GM20431 (cell line): ENCODE results near the gene EEF2K.
"Not testable (repeated sequence)": the region's sequence is repeated elsewhere in the genome, so short reads cannot be mapped to it uniquely, and the experiment has no call there.

Experiments
- in situ Hi-C: fragments of 300-500 bp; cut with MseI, MboI; formaldehyde crosslinking; loops from one replicate; pipeline ENCODE4 v1.15.0; 2020; ENCODE audit warnings: low sequenced_read_pairs; ENCODE audit not compliant: unreplicated experiment

EEF2K gene

GRCh38 chr16:22282254-22282892 lies 76.3 kb downstream of the EEF2K start:
- in situ Hi-C loops = no loop called here

- in situ Hi-C loops = no loop called here
These were observed 78.6 kb downstream of the EEF2K start for GRCh38 chr16:22284637-22285036.

GRCh38 chr16:22285080-22285479 lies 79.0 kb downstream of the EEF2K start:
- in situ Hi-C loops = no loop called here

DNA sequence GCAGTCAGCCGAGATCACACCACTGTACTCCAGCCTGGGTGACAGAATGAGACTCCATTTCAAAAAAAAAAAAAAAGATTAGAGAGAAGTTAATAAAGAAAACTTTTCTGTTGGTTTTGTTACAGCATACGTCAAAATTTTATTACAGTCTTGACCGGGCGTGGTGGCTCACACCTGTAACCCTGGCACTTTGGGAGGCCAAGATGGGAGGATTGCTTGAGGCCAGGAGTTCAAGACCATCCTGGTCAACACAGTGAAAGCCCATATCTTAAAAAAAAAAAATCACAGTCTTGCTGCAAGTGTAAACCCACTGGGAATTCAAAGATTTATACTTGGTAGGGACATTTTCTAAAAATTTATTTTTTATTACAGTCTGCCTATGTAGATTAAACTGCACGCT lies 84.9 kb downstream of the EEF2K start:
- in situ Hi-C loops = loop anchor here (10.0 kb wide), 1 partner anchor 86 kb away; the partner anchor contains the start of gene EEF2K

DNA sequence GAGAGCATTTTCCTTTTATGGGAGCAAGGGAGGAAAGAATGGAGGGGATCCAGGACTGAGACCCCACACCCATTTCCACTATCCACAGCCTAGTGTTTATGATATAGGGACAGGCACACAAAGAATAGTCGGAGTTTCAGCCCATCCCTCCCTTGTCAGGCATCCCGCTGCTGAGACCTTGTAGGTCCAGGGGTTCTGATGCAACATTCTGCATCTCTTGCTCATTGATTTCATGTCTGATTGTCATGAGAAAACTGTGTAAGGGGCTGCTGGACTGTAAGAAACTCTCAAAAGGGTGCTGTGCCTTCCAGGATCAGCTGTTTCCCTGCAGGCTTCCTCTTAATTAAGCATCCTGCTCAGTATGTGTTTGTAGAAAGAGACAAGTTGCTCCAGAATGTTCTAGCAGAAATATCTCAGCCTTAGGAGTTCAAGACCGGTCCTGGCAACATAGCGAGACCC lies 85.8 kb downstream of the EEF2K start:
- in situ Hi-C loops = loop anchor here (10.0 kb wide), 1 partner anchor 87 kb away; the partner anchor contains the start of gene EEF2K

GRCh38 chr16:22292320-22292719 lies 86.2 kb downstream of the EEF2K start:
- in situ Hi-C loops = loop anchor here (10.0 kb wide), 1 partner anchor 88 kb away; the partner anchor contains the start of gene EEF2K

DNA sequence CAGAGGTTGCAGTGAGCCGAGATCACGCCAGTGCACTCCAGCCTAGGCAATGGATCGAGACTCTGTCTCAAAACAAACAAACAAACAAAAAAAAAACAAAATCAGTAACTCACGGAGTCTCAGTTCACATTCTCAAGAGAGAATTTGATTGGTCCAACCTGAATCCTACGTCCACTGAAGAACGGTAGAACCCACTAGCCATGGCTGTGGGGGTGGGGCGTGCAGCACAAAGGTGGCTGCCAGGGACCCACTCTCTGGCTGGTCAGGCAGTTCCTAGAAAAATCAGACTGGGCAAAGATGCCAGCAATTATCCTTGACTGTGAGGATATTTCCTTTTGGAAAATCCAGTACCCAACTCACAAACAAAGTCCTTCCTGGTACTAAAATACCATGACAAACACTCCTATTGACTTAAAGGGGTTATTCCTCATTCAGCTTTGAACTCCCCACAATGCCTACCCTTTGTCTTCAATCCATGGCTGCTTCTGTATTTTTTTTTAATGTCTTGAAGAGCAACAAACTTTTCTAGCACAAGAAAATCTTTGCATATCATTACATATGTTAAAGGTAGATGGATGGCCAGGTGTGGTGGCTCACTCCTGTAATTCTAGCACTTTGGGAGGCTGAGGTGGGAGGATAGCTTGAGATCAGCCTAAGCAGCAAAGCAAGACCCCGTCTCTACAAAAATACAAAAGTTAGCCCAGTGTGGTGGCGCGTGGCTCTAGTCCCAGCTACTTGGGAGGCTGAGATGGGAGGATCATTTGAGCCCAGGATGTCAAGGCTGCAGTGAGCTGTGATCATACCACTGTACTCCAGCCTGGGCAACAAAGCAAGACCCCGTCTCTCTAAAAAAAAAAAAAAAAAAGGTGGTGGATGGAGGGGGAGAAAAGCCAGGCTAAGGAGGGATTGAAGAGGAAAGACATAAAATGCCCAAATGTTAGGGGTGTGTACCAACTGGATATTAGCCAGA lies 87.3 kb downstream of the EEF2K start:
- in situ Hi-C loops = loop anchor here (10.0 kb wide), 1 partner anchor 89 kb away; the partner anchor contains the start of gene EEF2K

DNA sequence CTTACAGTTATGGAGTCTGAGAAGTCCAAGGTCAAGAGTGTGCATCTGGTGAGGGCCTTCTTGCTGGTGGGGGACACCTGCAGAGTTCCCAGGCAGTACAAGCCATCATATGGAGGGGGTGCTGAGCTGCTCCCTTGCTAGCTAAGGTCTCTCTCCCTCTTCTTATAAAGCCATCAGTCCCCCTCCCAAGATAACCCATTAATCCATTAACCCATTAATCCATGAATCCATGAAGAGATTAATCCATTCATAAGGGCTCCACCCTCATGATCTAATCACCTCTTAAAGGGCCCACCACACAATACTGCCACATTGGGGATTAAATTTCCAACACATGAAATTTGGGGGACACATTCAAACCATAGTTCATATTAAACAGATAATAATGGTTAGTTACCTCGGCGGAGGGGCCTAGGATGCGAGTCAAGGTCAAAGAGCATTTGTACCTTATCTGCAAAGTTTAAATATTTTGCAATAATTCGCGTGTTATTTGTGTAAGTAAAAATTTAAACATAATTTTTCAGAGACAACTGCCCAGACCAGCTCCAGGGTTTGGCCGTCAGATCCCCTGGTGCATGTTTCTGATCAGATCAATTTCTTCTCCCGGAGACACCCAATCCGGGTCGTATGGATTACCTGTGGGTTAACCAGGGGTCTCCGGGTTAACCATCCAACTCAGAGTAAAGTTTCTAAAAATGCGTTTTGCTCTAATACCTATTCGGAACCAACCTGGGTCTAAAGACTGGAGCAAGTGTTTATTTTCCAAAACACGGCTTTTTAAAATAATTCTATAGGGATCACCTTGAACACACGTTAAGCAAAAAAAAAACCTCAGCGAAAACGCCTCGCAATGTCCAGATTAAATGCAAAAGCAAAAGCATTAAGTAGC lies 90.4 kb downstream of the EEF2K start:
- in situ Hi-C loops = loop anchor here (10.0 kb wide), 1 partner anchor 92 kb away; the partner anchor contains the start of gene EEF2K

DNA sequence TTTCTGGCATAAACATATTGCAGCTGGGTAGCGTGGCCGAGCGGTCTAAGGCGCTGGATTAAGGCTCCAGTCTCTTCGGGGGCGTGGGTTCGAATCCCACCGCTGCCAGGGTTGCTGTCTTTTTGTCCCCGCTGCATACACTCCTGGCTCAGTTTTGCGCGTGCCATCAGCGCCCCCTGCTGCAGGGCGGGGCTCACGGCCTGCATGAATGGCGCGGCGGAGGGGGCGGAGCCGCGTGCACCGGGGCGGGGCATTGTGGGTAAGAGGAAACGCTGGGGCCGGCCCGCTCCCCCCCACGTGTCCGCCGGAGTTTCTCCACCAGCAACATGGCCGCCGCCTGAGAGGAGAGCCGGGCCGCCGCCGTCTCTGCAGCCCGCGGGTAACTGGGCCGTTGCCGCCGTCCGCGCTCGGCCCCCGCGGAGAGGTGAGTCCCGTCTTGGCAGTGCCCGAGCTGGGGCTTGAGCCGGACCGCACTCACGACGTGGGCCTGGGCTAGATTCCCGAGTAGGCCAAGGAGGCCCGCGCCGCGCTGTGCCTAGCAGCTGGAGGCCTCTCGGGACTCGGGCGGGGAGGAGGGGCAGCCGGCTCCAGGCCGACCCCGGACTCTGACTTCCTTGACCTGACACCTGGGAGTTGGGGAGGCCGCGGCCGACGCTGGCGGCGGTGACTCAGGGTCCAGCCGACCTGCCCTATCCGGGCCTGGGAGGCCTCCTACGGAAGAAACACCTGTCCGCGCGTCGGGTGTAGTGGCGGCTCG lies 91.2 kb downstream of the EEF2K start, which contains the start of gene POLR3E:
Gene POLR3E, plus strand, starts transcription at position 296 of the 757 bp plus-strand sequence. CDS start 5,560 bp downstream, outside the sequence.
- in situ Hi-C loops = loop anchor here (10.0 kb wide), 1 partner anchor 92 kb away; the partner anchor contains the start of gene EEF2K

- in situ Hi-C loops = loop anchor here (10.0 kb wide), 1 partner anchor 93 kb away; the partner anchor contains the start of gene EEF2K
These were observed 92.0 kb downstream of the EEF2K start for GRCh38 chr16:22297871-22298733.

DNA sequence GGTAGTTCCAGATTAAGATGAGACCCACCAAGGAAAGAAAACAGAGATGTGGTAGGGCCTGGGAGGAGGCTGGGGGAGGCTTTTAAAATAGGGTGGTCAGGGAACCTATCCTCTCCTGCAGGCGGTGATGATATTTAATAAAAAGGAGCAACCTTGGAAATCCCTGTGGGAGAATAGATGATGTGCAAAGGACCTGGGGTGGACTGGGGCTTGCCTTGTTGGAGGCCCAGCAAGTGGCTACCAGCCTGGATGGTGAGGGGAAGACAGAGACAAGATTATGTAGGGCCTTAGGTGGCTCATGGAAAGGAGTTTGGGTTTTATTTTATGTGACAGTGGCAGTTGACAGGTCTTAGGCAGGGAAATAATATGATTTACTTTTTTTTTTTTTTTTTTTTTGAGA lies 93.0 kb downstream of the EEF2K start:
- in situ Hi-C loops = loop anchor here (10.0 kb wide), 1 partner anchor 94 kb away; the partner anchor contains the start of gene EEF2K

DNA sequence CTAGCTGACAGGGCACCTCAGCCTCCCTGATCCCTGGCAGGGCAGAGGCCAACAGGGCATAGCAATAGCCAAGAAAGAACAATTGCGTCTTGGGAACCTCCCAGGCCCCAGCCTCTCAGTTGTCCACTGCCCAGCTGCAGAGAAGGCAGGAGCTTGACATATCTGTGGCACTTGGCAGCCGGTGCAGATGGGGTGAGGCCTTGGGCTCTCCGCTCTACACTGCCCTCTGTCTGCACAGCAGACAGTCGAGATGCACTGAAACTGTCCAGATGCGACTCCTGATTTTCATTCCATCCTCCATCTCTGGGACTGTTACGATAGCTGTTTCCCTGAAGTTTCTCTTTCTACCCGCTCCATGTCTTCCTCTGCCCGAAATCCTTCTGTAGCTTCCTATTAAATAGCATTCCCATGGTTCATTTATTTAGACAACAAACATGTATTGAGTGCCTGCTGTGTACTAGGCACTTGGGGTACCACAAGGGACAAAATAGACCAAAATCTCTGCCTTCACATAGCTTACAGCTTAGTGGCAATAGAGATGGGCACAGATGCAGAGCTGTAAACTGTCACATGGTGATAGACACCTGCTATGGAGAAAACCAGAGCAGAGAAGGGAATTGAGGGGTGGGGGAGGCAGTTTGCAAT lies 94.5 kb downstream of the EEF2K start:
- in situ Hi-C loops = no loop called here

DNA sequence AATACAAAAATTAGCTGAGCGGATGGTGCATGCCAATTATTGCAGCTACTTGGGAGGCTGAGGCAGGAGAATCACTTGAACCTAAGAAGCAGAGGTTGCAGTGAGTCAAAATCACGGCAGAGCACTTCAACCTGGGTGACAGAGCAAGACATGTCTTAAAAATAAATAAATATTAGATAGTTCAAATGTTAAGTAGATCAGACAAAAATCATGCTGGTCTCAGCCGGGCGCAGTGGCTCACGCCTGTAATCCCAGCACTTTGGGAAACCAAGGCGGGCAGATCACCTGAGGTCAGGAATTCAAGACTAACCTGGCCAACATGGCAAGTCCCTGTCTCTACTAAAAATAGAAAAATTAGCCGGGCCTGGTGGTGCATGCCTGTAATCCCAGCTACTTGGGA lies 95.3 kb downstream of the EEF2K start:
- in situ Hi-C loops = not testable (repeated sequence)

- in situ Hi-C loops = no loop called here
These were observed 96.8 kb downstream of the EEF2K start for GRCh38 chr16:22302776-22303363.

GRCh38 chr16:22304411-22304810 lies 98.3 kb downstream of the EEF2K start:
- in situ Hi-C loops = no loop called here

- in situ Hi-C loops = no loop called here
These were observed 100.7 kb downstream of the EEF2K start for GRCh38 chr16:22306788-22307187.

DNA sequence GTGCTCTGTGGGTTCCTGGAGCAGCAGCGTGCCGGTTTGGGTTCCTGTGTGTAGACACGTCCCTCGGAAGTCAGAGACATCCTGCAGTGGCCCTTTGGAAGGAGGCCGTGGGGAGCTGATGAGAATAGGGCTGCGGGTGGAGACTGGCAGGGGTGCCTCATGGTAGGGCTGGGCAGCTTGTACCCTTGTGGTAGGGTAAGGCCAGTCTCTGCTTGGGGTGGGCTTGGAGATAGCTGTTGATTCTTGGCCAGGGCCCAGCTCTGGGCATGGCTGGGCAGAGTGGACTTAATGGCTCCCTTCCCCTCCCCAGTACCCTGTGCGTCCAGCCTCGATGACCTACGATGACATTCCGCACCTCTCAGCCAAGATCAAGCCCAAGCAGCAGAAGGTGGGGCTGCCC lies 101.8 kb downstream of the EEF2K start:
- in situ Hi-C loops = no loop called here
